Neural progenitor cell (in vitro differentiated cells): Measurements from ENCODE around the gene FBXW11. TPM values are rescaled to one million over a fixed set of nuclear protein-coding genes. Genes with fewer than 3 reads are reported as not detected.

Source experiments
- DNase-seq: peaks from one replicate; pipeline ENCODE4 v3.0.0-alpha.2; 2016; ENCODE audit warnings: low spot score
- H2AFZ ChIP-seq: fragments of 200-600 bp; sonication (generic); replicated peaks from 2 replicates; pipeline ENCODE4 v1.6.1; 2016; ENCODE audit warnings: antibody characterized with exemption
- H3F3A ChIP-seq: fragments of 200-600 bp; sonication (generic); 2 replicates; pipeline ENCODE4 v1.6.1; 2016; ENCODE audit warnings: antibody characterized with exemption, low read depth
- H3K27ac ChIP-seq: fragments of 200-600 bp; sonication (generic); 2 replicates; pipeline ENCODE4 v1.5.1; 2016; ENCODE audit warnings: mild to moderate bottlenecking
- H3K27me3 ChIP-seq: fragments of 200-600 bp; sonication (generic); 2 replicates; pipeline ENCODE4 v1.6.1; 2016; ENCODE audit warnings: mild to moderate bottlenecking, moderate library complexity
- H3K36me3 ChIP-seq: fragments of 200-600 bp; sonication (generic); 2 replicates; pipeline ENCODE4 v1.5.1; 2016
- H3K4me1 ChIP-seq: fragments of 200-600 bp; sonication (generic); 2 replicates; pipeline ENCODE4 v1.6.1; 2016; ENCODE audit warnings: mixed run types
- H3K4me2 ChIP-seq: fragments of 200-600 bp; sonication (generic); 2 replicates; pipeline ENCODE4 v1.6.1; 2016
- H3K4me3 ChIP-seq: fragments of 200-600 bp; sonication (generic); 2 replicates; pipeline ENCODE4 v1.5.1; 2016
- H3K79me2 ChIP-seq: fragments of 200-600 bp; sonication (generic); 2 replicates; pipeline ENCODE4 v1.6.1; 2016; ENCODE audit warnings: low read depth
- H3K9ac ChIP-seq: fragments of 200-600 bp; sonication (generic); 2 replicates; pipeline ENCODE4 v1.6.1; 2016
- H3K9me3 ChIP-seq: fragments of 200-600 bp; sonication (generic); 2 replicates; pipeline ENCODE4 v1.5.1; 2016; ENCODE audit warnings: low read depth
- H4K20me1 ChIP-seq: fragments of 200-600 bp; sonication (generic); 2 replicates; pipeline ENCODE4 v1.6.1; 2016; ENCODE audit warnings: low read depth
- H3K27ac Mint-ChIP-seq: 3 replicates; pipeline ENCODE4 v1.8.0; 2021; ENCODE audit warnings: mixed read lengths
- H3K27me3 Mint-ChIP-seq: 2 replicates; pipeline ENCODE4 v1.8.0; 2022; ENCODE audit warnings: low read depth, mild to moderate bottlenecking, inconsistent platforms, moderate library complexity, mixed read lengths; ENCODE audit not compliant: insufficient read depth
- H3K36me3 Mint-ChIP-seq: 3 replicates; pipeline ENCODE4 v1.8.0; 2021; ENCODE audit warnings: mixed read lengths
- H3K4me1 Mint-ChIP-seq: 3 replicates; pipeline ENCODE4 v1.8.0; 2021; ENCODE audit warnings: mixed read lengths
- H3K4me3 Mint-ChIP-seq: 3 replicates; pipeline ENCODE4 v1.8.0; 2021; ENCODE audit warnings: mild to moderate bottlenecking, moderate library complexity, mixed read lengths
- H3K9me3 Mint-ChIP-seq: 3 replicates; pipeline ENCODE4 v1.8.0; 2020; ENCODE audit warnings: mixed read lengths
- EZH2 ChIP-seq: fragments of 200-600 bp; sonication (generic); IDR thresholded peaks from 2 replicates; pipeline ENCODE4 v1.6.1; 2017; ENCODE audit warnings: antibody characterized with exemption, mild to moderate bottlenecking, moderate library complexity
- EZH2phosphoT487 ChIP-seq: fragments of 200-600 bp; sonication (generic); IDR thresholded peaks from 2 replicates; pipeline ENCODE4 v1.6.1; 2017; ENCODE audit warnings: antibody characterized with exemption
- total RNA-seq: library from RNA; depleted of rRNA; stranded (reverse); fragments of >200 nt; gene quantifications from 2 replicates; pipeline ENCODE4 v1.2.3, GENCODE V29; 2015; ENCODE audit warnings: low replicate concordance
- TF ChIP-seq, protein P1 (sequence below): fragments of 200-600 bp; sonication (generic); IDR thresholded peaks from 2 replicates; pipeline ENCODE4 v1.5.1; 2017; ENCODE audit warnings: antibody characterized with exemption, mild to moderate bottlenecking

FBXW11 gene
- total RNA-seq, 1 donor from 2014 or later = 79.1 TPM

DNA sequence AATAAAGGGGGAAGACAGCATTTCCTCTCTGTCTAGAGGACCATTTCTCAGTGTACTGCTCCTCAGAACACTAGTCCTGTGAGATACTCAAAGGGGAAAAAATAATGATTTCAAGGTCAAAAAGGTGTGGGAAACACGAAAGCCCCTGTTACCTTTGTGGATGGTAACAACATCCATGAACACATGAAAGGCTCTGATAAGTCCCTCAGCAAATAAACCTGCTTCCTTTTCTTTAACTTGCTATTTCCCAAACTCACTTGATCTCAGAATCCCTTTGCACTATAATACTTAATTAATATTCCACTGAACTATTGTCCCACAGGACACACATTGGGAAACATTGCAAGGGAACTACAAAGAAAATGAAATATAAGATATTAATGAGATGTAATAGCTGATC lies 155.2 kb downstream of the FBXW11 start:
- H3K36me3 ChIP-seq = no peaks in the 10 kb centered on the region
- H3K4me2 ChIP-seq = no peak overlapping the region
- no peaks in the 10 kb centered on the region for H3K79me2 ChIP-seq
- no peaks in the 10 kb centered on the region for H3K4me1 ChIP-seq
- no peaks in the 10 kb centered on the region for H3K9me3 ChIP-seq
- H2AFZ ChIP-seq = no peak overlapping the region
- no peaks in the 10 kb centered on the region for H3K9me3 Mint-ChIP-seq
- no peak overlapping the region for H3K27ac ChIP-seq
- peaks cover 9% of the 10 kb centered on the region for H3K27me3 Mint-ChIP-seq
- H3K27ac Mint-ChIP-seq = no peak overlapping the region
- DNase-seq = no peak
- no peaks in the 10 kb centered on the region for H3K27me3 ChIP-seq
- H3K9ac ChIP-seq = no peak overlapping the region
- H3K4me1 Mint-ChIP-seq = peaks cover 28% of the 10 kb centered on the region
- peaks cover under 1% of the 10 kb centered on the region for H3F3A ChIP-seq
- no peak overlapping the region for H3K4me3 ChIP-seq
- H3K36me3 Mint-ChIP-seq = peaks cover 3% of the 10 kb centered on the region
- H4K20me1 ChIP-seq = no peaks in the 10 kb centered on the region
- TF ChIP-seq, protein P1, sequence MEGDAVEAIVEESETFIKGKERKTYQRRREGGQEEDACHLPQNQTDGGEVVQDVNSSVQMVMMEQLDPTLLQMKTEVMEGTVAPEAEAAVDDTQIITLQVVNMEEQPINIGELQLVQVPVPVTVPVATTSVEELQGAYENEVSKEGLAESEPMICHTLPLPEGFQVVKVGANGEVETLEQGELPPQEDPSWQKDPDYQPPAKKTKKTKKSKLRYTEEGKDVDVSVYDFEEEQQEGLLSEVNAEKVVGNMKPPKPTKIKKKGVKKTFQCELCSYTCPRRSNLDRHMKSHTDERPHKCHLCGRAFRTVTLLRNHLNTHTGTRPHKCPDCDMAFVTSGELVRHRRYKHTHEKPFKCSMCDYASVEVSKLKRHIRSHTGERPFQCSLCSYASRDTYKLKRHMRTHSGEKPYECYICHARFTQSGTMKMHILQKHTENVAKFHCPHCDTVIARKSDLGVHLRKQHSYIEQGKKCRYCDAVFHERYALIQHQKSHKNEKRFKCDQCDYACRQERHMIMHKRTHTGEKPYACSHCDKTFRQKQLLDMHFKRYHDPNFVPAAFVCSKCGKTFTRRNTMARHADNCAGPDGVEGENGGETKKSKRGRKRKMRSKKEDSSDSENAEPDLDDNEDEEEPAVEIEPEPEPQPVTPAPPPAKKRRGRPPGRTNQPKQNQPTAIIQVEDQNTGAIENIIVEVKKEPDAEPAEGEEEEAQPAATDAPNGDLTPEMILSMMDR = no peak
- TF ChIP-seq EZH2 (no peak), EZH2phosphoT487 (no peak)
- H3K4me3 Mint-ChIP-seq = no peak overlapping the region

DNA sequence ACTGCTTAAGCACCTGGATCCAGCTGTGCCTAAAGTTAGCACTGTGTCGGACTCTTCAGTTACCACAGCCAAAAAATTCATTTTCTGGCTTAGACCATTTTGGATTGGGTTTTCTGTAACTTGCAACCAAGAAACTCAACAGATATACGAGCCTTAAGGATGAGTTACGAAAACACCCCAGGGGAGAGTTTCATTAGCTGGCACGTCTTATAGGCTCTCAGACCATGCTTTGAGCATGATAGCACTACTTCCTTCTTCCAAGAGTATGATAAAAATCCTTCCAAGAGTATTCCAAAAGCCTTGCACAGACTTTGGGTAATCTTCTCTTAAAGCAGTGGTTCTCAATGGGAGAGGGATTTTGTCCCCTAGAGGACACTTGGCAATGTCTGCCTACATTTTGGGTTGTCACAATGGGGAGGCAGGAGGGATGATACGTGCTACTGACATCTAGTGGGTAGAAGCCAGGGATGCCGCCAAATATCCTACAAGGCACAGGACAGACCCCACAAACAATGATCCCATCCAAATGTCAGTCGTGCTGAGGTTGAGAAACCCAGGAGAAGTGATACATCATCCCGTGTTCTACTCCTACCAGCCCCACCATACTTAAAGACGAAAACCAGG lies 156.0 kb downstream of the FBXW11 start:
- no peaks in the 10 kb centered on the region for H3K79me2 ChIP-seq
- Mint-ChIP-seq H3K27ac (no peak overlapping the region), H3K27me3 (peaks cover 9% of the 10 kb centered on the region), H3K36me3 (peaks cover 3% of the 10 kb centered on the region), H3K4me1 (peaks cover 31% of the 10 kb centered on the region), H3K4me3 (no peak overlapping the region), H3K9me3 (no peaks in the 10 kb centered on the region)
- no peak overlapping the region for H3K27ac ChIP-seq
- no peaks in the 10 kb centered on the region for H3F3A ChIP-seq
- TF ChIP-seq, protein P1 = peak; percentile 75
- TF ChIP-seq EZH2phosphoT487 = no peak
- TF ChIP-seq EZH2 = no peak
- H3K9ac ChIP-seq = no peak overlapping the region
- no peak overlapping the region for H3K4me2 ChIP-seq
- no peaks in the 10 kb centered on the region for H3K27me3 ChIP-seq
- H3K36me3 ChIP-seq = no peaks in the 10 kb centered on the region
- H3K9me3 ChIP-seq = no peaks in the 10 kb centered on the region
- H3K4me1 ChIP-seq = no peaks in the 10 kb centered on the region
- DNase-seq = peak; percentile 85
- H4K20me1 ChIP-seq = no peaks in the 10 kb centered on the region
- H2AFZ ChIP-seq = no peak overlapping the region
- H3K4me3 ChIP-seq = no peak overlapping the region

DNA sequence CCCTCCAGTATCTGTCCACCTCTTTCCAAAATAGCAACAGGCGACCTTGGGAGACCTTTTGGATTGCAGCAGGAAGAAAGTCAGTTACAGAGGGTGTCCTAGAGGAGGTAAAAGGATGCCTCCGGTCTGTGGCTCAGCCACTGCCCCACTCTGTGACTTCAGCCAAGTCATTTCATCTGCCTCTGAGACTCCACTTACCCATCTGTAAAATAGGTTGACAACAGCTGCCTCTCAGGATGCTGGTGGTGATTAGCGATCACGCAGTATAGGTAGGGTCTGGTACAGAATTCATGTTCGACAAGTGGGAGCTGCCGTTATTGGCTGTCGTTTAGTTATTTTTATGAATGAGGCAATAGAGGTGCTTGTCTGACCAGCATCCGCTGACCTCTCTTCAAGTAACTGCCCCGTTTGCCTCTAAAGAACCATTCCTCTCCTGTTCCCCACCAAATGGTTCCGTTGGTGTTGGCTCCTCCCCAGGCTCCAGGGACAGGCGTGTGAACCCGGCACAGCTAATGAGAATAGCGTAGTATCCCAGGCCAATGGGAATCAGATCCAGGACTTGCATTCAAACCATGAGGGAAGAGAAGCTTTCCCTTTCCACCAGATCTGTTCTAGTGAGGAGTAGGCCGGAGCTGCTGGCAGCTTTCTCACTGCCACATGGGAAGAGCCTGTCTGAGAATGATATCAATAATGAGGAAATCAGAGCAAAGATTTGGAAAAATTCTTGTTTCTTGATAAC lies 156.7 kb downstream of the FBXW11 start:
- H3K9me3 ChIP-seq = no peaks in the 10 kb centered on the region
- H3K27ac Mint-ChIP-seq = no peak overlapping the region
- H3F3A ChIP-seq = no peaks in the 10 kb centered on the region
- no peak overlapping the region for H3K27ac ChIP-seq
- no peak overlapping the region for H3K4me3 Mint-ChIP-seq
- peaks cover 35% of the 10 kb centered on the region for H3K4me1 Mint-ChIP-seq
- no peak for TF ChIP-seq EZH2phosphoT487
- TF ChIP-seq, protein P1 = no peak
- TF ChIP-seq EZH2 = no peak
- no peak for DNase-seq
- H3K4me2 ChIP-seq = no peak overlapping the region
- H3K27me3 Mint-ChIP-seq = peaks cover 9% of the 10 kb centered on the region
- H3K36me3 Mint-ChIP-seq = peaks cover 3% of the 10 kb centered on the region
- no peak overlapping the region for H3K4me3 ChIP-seq
- no peaks in the 10 kb centered on the region for H3K36me3 ChIP-seq
- no peaks in the 10 kb centered on the region for H3K4me1 ChIP-seq
- no peak overlapping the region for H2AFZ ChIP-seq
- no peaks in the 10 kb centered on the region for H3K9me3 Mint-ChIP-seq
- H3K9ac ChIP-seq = no peak overlapping the region
- H4K20me1 ChIP-seq = no peaks in the 10 kb centered on the region
- no peaks in the 10 kb centered on the region for H3K79me2 ChIP-seq
- H3K27me3 ChIP-seq = no peaks in the 10 kb centered on the region
